H1 (cell line): ENCODE results near the gene PREX1. TPM values are rescaled to one million over a fixed set of nuclear protein-coding genes. Genes with fewer than 3 reads are reported as not detected.

Experiments
- CTCF ChIA-PET: fragments of 300-600 bp; sonication (Branson Sonifier 250); formaldehyde crosslinking; loops from one replicate; lab custom pipeline; 2021; ENCODE audit not compliant: partially characterized antibody; lab: Charles Lee
- POLR2A ChIA-PET: fragments of 300-600 bp; sonication (Branson Sonifier 250); formaldehyde crosslinking; loops from one replicate; lab custom pipeline; 2021; ENCODE audit warnings: inconsistent platforms; ENCODE audit not compliant: partially characterized antibody; lab: Charles Lee
- DNase-seq, 2 experiments: peaks; one replicate each; pipeline versions ENCODE4 v3.0.0 to v3.0.0-alpha.2; 2010 to 2022; ENCODE audit warnings: low spot score in 2 of 2, low read depth in 1 of 2, mixed read lengths in 1 of 2
- FAIRE-seq: peaks from 2 replicates; lab custom pipeline; 2011; peaks lifted over from hg19 to GRCh38; lab: Jason Lieb, UNC
- H2AFZ ChIP-seq: 2 replicates; pipeline ENCODE4 v1.8.1; 2012; ENCODE audit warnings: low read length, inconsistent platforms
- H2AK5ac ChIP-seq: 2 replicates; pipeline ENCODE4 v1.6.1; 2013; ENCODE audit warnings: low read depth, low read length
- H2BK120ac ChIP-seq: replicated peaks from 2 replicates; pipeline ENCODE3; 2013; ENCODE audit warnings: low read depth, low read length, inconsistent platforms
- H2BK12ac ChIP-seq: 2 replicates; pipeline ENCODE4 v1.6.1; 2013; ENCODE audit warnings: low read depth, low read length
- H2BK15ac ChIP-seq: 2 replicates; pipeline ENCODE4 v1.6.1; 2013; ENCODE audit warnings: low read length
- H2BK20ac ChIP-seq: 2 replicates; pipeline ENCODE4 v1.6.1; 2013; ENCODE audit warnings: low read length
- H2BK5ac ChIP-seq: 2 replicates; pipeline ENCODE4 v1.6.1; 2013; ENCODE audit warnings: low read depth, low read length
- H3K14ac ChIP-seq: 2 replicates; pipeline ENCODE4 v1.6.1; 2013; ENCODE audit warnings: inconsistent platforms; ENCODE audit not compliant: insufficient read length
- H3K18ac ChIP-seq: 2 replicates; pipeline ENCODE4 v1.6.1; 2013; ENCODE audit warnings: low read length; ENCODE audit errors: extremely low read depth
- H3K23ac ChIP-seq: 2 replicates; pipeline ENCODE4 v1.6.1; 2013; ENCODE audit warnings: inconsistent platforms; ENCODE audit not compliant: insufficient read length
- H3K23me2 ChIP-seq: 2 replicates; pipeline ENCODE4 v1.6.1; 2013; ENCODE audit warnings: low read depth, low read length
- H3K27ac ChIP-seq: 2 replicates; pipeline ENCODE4 v1.6.1; 2011; ENCODE audit warnings: low read depth, low read length, inconsistent platforms
- H3K27me3 ChIP-seq, 4 experiments: replicated peaks in 1 of 4; 1 replicate in 1 of 4; 2 replicates in 3 of 4; pipeline versions ENCODE4 v1.6.1 to v1.8.1; 2011 to 2013; ENCODE audit warnings: low read length in 3 of 4, mild to moderate bottlenecking in 3 of 4, inconsistent platforms in 2 of 4, mixed read lengths in 2 of 4, moderate library complexity in 1 of 4; ENCODE audit not compliant: control insufficient read depth in 3 of 4, insufficient read depth in 3 of 4; ENCODE audit errors: extremely low read depth in 1 of 4
- H3K36me3 ChIP-seq, 4 experiments: 2 replicates each; pipeline versions ENCODE4 v1.6.1 to v1.8.1; 2011 to 2013; ENCODE audit warnings: mild to moderate bottlenecking in 4 of 4, low read length in 3 of 4, moderate library complexity in 2 of 4, control low read depth in 1 of 4, inconsistent platforms in 1 of 4; ENCODE audit not compliant: insufficient read depth in 4 of 4, control insufficient read depth in 2 of 4
- H3K4ac ChIP-seq: replicated peaks from 2 replicates; pipeline ENCODE3; 2013; ENCODE audit warnings: low read length, low read depth, mixed read lengths, inconsistent platforms; ENCODE audit not compliant: insufficient read length
- H3K4me1 ChIP-seq, 4 experiments: replicated peaks in 1 of 4; 1 replicate in 1 of 4; 2 replicates in 3 of 4; pipeline versions ENCODE4 v1.6.1 to v1.8.1; 2011 to 2013; ENCODE audit warnings: low read length in 3 of 4, inconsistent platforms in 2 of 4, mixed read lengths in 1 of 4; ENCODE audit not compliant: insufficient read depth in 4 of 4, control insufficient read depth in 3 of 4
- H3K4me2 ChIP-seq, 2 experiments: 2 replicates each; pipeline versions ENCODE4 v1.6.1 to v1.8.1; 2011 to 2013; ENCODE audit warnings: low read depth in 2 of 2, low read length in 2 of 2, control low read depth in 1 of 2, inconsistent platforms in 1 of 2, mild to moderate bottlenecking in 1 of 2; ENCODE audit not compliant: insufficient read depth in 1 of 2
- H3K4me3 ChIP-seq, 4 experiments: fragments of 200-600, 300-600 bp in 1 of 4; sonication (generic), shearing (Covaris generic), sonication (Bioruptor Twin) in 1 of 4; 2 replicates each; pipeline versions ENCODE4 v1.5.1 to v1.8.1; 2011 to 2016; ENCODE audit warnings: low read length in 4 of 4, low read depth in 3 of 4, control low read depth in 2 of 4, inconsistent platforms in 2 of 4, mild to moderate bottlenecking in 2 of 4, mixed read lengths in 1 of 4, moderate library complexity in 1 of 4; ENCODE audit not compliant: insufficient read depth in 2 of 4; ENCODE audit errors: extremely low read depth in 1 of 4
- H3K56ac ChIP-seq: replicated peaks from 2 replicates; pipeline ENCODE3; 2013; ENCODE audit warnings: low read depth, mild to moderate bottlenecking, mixed read lengths, low read length, inconsistent platforms; ENCODE audit not compliant: insufficient read length
- H3K79me1 ChIP-seq: 2 replicates; pipeline ENCODE4 v1.6.1; 2013; ENCODE audit warnings: low read depth, low read length, control low read depth
- H3K79me2 ChIP-seq, 2 experiments: 2 replicates each; pipeline versions ENCODE4 v1.6.1 to v1.8.1; 2012 to 2013; ENCODE audit warnings: low read length in 2 of 2, mild to moderate bottlenecking in 2 of 2, inconsistent platforms in 1 of 2; ENCODE audit not compliant: insufficient read depth in 2 of 2, control insufficient read depth in 1 of 2
- H3K9ac ChIP-seq, 4 experiments: replicated peaks in 1 of 4; 1 replicate in 1 of 4; 2 replicates in 3 of 4; pipeline versions ENCODE4 v1.6.1 to v1.8.1; 2011 to 2013; ENCODE audit warnings: low read depth in 3 of 4, low read length in 3 of 4, control low read depth in 2 of 4, mild to moderate bottlenecking in 2 of 4, moderate library complexity in 2 of 4, inconsistent platforms in 1 of 4; ENCODE audit errors: extremely low read depth in 1 of 4
- H3K9me3 ChIP-seq, 2 experiments: 2 replicates each; pipeline versions ENCODE4 v1.6.1 to v1.8.1; 2012 to 2013; ENCODE audit warnings: mild to moderate bottlenecking in 2 of 2, moderate library complexity in 2 of 2, control low read depth in 1 of 2, inconsistent platforms in 1 of 2, low read depth in 1 of 2, low read length in 1 of 2, mixed read lengths in 1 of 2; ENCODE audit not compliant: insufficient read depth in 2 of 2
- H4K20me1 ChIP-seq, 2 experiments: replicated peaks in 1 of 2; 2 replicates each; pipeline versions ENCODE3 to v1.8.1; 2011 to 2013; ENCODE audit warnings: inconsistent platforms in 2 of 2, low read length in 2 of 2, mild to moderate bottlenecking in 1 of 2; ENCODE audit not compliant: insufficient read depth in 2 of 2, control insufficient read depth in 1 of 2
- H4K5ac ChIP-seq: 2 replicates; pipeline ENCODE4 v1.6.1; 2013; ENCODE audit warnings: low read length, low read depth, mixed read lengths, inconsistent platforms; ENCODE audit not compliant: insufficient read length
- H4K8ac ChIP-seq: 2 replicates; pipeline ENCODE4 v1.8.0; 2013; ENCODE audit warnings: mild to moderate bottlenecking, moderate library complexity, low read length, inconsistent platforms; ENCODE audit not compliant: insufficient read depth; ENCODE audit errors: extremely low read depth
- H4K91ac ChIP-seq: replicated peaks from 2 replicates; pipeline ENCODE3; 2013; ENCODE audit warnings: low read length, mixed read lengths, inconsistent platforms; ENCODE audit not compliant: insufficient read length
- ASH2L ChIP-seq: fragments of 200-600, 300-600 bp; sonication (generic); IDR thresholded peaks from one replicate; pipeline ENCODE4 v1.7.1; 2017; ENCODE audit warnings: low read length
- CEBPB ChIP-seq: IDR thresholded peaks from 2 replicates; pipeline ENCODE4 v1.6.1; 2012; ENCODE audit warnings: low read depth, low read length
- CHD1 ChIP-seq: IDR thresholded peaks from 2 replicates; pipeline ENCODE4 v1.6.1; 2012; ENCODE audit warnings: low read depth, low read length, improper control_type of control experiment
- POLR2AphosphoS5 ChIP-seq: IDR thresholded peaks from 2 replicates; pipeline ENCODE4 v1.6.1; 2011; ENCODE audit warnings: low read depth, low read length
- RFX5 ChIP-seq: IDR thresholded peaks from 2 replicates; pipeline ENCODE4 v1.6.1; 2011; ENCODE audit warnings: low read depth, low read length, improper control_type of control experiment, borderline replicate concordance
- SP2 ChIP-seq: IDR thresholded peaks from 2 replicates; pipeline ENCODE4 v1.6.1; 2012; ENCODE audit warnings: mild to moderate bottlenecking, low read length, inconsistent platforms
- SP4 ChIP-seq: IDR thresholded peaks from 2 replicates; pipeline ENCODE4 v1.6.1; 2012; ENCODE audit warnings: low read length, inconsistent platforms
- TBP ChIP-seq: IDR thresholded peaks from 2 replicates; pipeline ENCODE4 v1.6.1; 2011; ENCODE audit warnings: low read depth, low read length, improper control_type of control experiment
- WGBS, 2 experiments: shearing (Covaris generic) in 1 of 2; methylation state at CpG; one replicate each; pipeline versions ENCODE4 v1.1.6 to v1.1.7; 2013 to 2015; ENCODE audit warnings: low lambda C conversion rate in 2 of 2, mixed read lengths in 2 of 2, inconsistent platforms in 1 of 2, low coverage in 1 of 2, missing lambda C conversion rate in 1 of 2; ENCODE audit not compliant: insufficient replicate concordance in 2 of 2, insufficient coverage in 1 of 2, insufficient read length in 1 of 2; ENCODE audit errors: extremely low coverage in 1 of 2, missing lambda C conversion rate in 1 of 2; 5-methylcytosine and 5-hydroxymethylcytosine counted together
- polyA plus RNA-seq, 7 experiments: library from polyadenylated mRNA; depleted of rRNA in 3 of 7; stranded (reverse) in 5 of 7; unstranded in 2 of 7; fragments of >200 nt in 5 of 7; fragments of 200-250 nt in 2 of 7; gene quantifications; 1 replicate in 5 of 7; 2 replicates in 1 of 7; 4 replicates in 1 of 7; pipeline versions ENCODE4 v1.2.1 to v1.2.3, GENCODE V29; 2011 to 2013; ENCODE audit warnings: missing spikeins in 2 of 7, mixed read lengths in 2 of 7
- total RNA-seq: library from RNA; stranded (reverse); fragmentation: NEBNext Ultra II Directional; extraction: Animal tissue kit (Norgen Biotek cat#: 25700); gene quantifications from 2 replicates; pipeline ENCODE4 v1.2.1, GENCODE V29; 2021
- TF ChIP-seq, protein P1 (sequence below): IDR thresholded peaks from 2 replicates; pipeline ENCODE4 v1.6.1; 2011; ENCODE audit warnings: low read length, improper control_type of control experiment

PREX1 gene
- total and polyA plus RNA-seq, 2 of the 8 experiments (the other 6 are each of a cell fraction or from before 2014, with no cell fraction given): 10.7 to 12.8 TPM

DNA sequence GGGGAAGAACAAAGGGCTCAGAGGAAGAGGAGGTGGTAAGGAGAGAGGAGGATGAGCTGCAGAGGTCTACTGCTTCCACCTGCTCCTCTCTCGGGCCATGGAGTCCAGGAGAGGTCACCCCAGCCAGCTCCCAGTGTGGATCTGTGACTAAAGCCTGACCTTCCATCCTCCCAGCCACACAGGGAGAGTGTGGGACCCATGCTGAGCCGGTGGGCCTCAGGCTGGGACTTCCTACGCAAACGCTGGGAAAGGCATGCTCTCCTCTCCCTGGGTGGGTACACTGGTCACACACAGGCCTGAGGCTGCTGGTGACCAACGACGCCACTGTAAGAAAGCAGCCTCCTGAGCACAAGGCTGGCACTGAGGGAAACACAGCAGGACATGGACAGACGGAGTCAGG lies 111.3 kb downstream of the PREX1 start:
- Histone ChIP-seq H3K9me3 (no peaks in the 10 kb centered on the region), H2BK15ac (no peak overlapping the region), H2AFZ (no peak overlapping the region), H2BK20ac (no peak overlapping the region), H3K14ac (no peak overlapping the region), H3K27ac (no peak overlapping the region), H3K4ac (no peak overlapping the region), H4K20me1 (no peaks in the 10 kb centered on the region), H4K5ac (no peak overlapping the region), H3K18ac (no peak overlapping the region), H3K23me2 (no peaks in the 10 kb centered on the region), H3K9ac (no peak overlapping the region), H3K23ac (no peak overlapping the region), H4K8ac (no peak overlapping the region), H3K4me2 (no peak overlapping the region), H3K56ac (no peak overlapping the region), H2BK5ac (peak overlapping the region; percentile 66; the same call in 1 of the 2 replicates), H3K27me3 (no peaks in the 10 kb centered on the region), H3K36me3 (no peaks in the 10 kb centered on the region), H3K79me2 (no peaks in the 10 kb centered on the region), H2BK12ac (peak overlapping the region; percentile 68; the same call in 1 of the 2 replicates), H3K4me3 (no peak overlapping the region), H3K79me1 (no peaks in the 10 kb centered on the region; the same call in 1 of the 2 replicates), H4K91ac (no peak overlapping the region), H2BK120ac (no peak overlapping the region), H2AK5ac (peak overlapping the region; percentile 85; the same call in 1 of the 2 replicates), H3K4me1 (peaks cover 0 to 3% (median 0%) of the 10 kb centered on the region in 4 experiments; a peak in 1 of 7 replicates)
- FAIRE-seq: no peak
- CTCF ChIA-PET: interaction anchor here (0.6 to 4.5 kb wide), 7 partner anchors 10 to 489 kb away, joined by 3 to 15 read pairs (median 5); no protein-coding TSS in a partner anchor
- POLR2A ChIA-PET: interaction anchor here (1.6 kb wide), 1 partner anchor 112 kb away, joined by 4 read pairs; the partner anchor contains the start of gene PREX1
- DNase-seq: no peak
- 92% methylated on average over 7 of the region's 7 CpGs; no CpG with 5 or more reads in 1 of the 2 experiments for WGBS, 2 experiments
- TF ChIP-seq CEBPB: no peak
- TF ChIP-seq SP2: no peak
- TF ChIP-seq RFX5: no peak
- no peak for TF ChIP-seq CHD1
- no peak for TF ChIP-seq TBP
- no peak for TF ChIP-seq SP4
- TF ChIP-seq POLR2AphosphoS5: no peak
- TF ChIP-seq ASH2L: no peak
- TF ChIP-seq, protein P1, sequence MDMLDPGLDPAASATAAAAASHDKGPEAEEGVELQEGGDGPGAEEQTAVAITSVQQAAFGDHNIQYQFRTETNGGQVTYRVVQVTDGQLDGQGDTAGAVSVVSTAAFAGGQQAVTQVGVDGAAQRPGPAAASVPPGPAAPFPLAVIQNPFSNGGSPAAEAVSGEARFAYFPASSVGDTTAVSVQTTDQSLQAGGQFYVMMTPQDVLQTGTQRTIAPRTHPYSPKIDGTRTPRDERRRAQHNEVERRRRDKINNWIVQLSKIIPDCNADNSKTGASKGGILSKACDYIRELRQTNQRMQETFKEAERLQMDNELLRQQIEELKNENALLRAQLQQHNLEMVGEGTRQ: no peak
